Ectodermal cell (in vitro differentiated cells): ENCODE measurements around the gene SATB1.

Experiments used
- H3K27ac ChIP-seq: 2 replicates; pipeline ENCODE4 v1.7.0; 2013; ENCODE audit warnings: mild to moderate bottlenecking, low read depth, low read length; ENCODE audit not compliant: insufficient read depth, poor library complexity, severe bottlenecking
- H3K27me3 ChIP-seq: 2 replicates; pipeline ENCODE4 v1.7.0; 2013; ENCODE audit warnings: mild to moderate bottlenecking, low read length; ENCODE audit not compliant: insufficient read depth, control insufficient read depth, poor library complexity, severe bottlenecking
- H3K36me3 ChIP-seq: one replicate; pipeline ENCODE4 v1.7.0; 2013; ENCODE audit warnings: low read length; ENCODE audit not compliant: control insufficient read depth, insufficient read depth
- H3K4me1 ChIP-seq: one replicate; pipeline ENCODE4 v1.7.0; 2013; ENCODE audit warnings: low read length; ENCODE audit not compliant: control insufficient read depth, insufficient read depth
- H3K4me3 ChIP-seq: 2 replicates; pipeline ENCODE4 v1.7.0; 2013; ENCODE audit warnings: low read depth, low read length, control low read depth; ENCODE audit not compliant: insufficient read depth
- H3K9me3 ChIP-seq: 2 replicates; pipeline ENCODE4 v1.7.0; 2013; ENCODE audit warnings: mild to moderate bottlenecking, low read length, moderate library complexity; ENCODE audit not compliant: control insufficient read depth
- WGBS, 2 experiments: methylation state at CpG; one replicate each; pipeline ENCODE4 v1.1.7; 2013; ENCODE audit warnings: missing lambda C conversion rate in 2 of 2; 5-methylcytosine and 5-hydroxymethylcytosine counted together

The SATB1 gene

DNA sequence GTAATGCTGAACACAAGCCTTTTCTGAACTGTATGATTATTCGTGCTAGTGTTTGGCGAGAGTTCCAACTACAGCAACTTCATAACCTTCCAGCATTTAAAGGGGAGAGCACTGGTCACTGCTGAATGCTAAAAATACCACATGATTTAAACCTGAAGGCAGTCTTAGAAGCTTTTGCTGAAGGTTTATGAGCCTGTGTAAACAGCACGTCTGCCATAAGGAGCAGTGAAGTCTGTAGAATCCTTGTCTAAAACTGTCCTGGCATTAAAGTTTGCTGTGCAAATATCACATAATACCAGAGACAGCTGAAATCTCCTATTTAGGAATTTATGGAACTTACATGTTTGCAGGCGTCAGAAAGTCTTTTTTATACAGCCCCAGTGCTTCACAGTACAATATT lies 5.9 kb downstream of the SATB1 start:
- Histone ChIP-seq H3K27me3 (no peaks in the 10 kb centered on the region), H3K4me3 (no peak overlapping the region), H3K36me3 (no peaks in the 10 kb centered on the region), H3K9me3 (no peaks in the 10 kb centered on the region), H3K4me1 (no peaks in the 10 kb centered on the region), H3K27ac (no peak overlapping the region)
- WGBS, 2 experiments: 82 to 86% methylated on average over 4 of the region's 4 CpGs

DNA sequence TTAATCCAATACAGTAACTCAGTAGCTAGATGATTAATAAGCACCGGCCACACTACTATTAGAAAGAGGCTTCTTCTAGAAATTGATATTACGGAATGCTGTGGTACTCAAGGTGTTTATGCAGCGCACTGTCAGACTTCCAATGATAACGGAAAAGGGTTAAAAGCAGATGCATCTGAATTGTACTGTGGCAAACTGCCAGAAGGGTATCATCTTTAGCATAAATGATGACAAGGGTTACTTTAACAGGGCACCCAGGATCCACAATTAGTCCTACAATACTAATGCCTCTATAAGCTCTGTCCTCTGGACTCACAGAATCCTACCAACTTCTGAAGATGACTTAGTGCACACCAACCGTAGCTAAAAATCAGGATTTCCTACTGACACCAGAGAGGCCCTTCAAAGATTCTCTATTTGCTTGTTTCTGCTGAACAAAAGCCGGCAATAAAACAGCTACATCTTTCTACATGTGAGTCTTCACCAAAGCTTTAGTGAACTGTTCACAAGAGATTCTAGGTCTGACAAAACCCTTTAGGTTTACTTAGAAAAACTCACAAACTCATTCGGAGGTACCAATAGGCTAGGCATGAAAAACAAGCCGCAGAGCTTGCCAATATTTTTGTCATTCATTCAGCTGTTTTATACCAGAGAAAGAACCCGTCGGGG lies 7.1 kb downstream of the SATB1 start:
- no peak overlapping the region for H3K4me3 ChIP-seq
- H3K4me1 ChIP-seq: no peaks in the 10 kb centered on the region
- no peaks in the 10 kb centered on the region for H3K36me3 ChIP-seq
- 90 to 93% methylated on average over 10 of the region's 10 CpGs for WGBS, 2 experiments
- no peak overlapping the region for H3K27ac ChIP-seq
- no peaks in the 10 kb centered on the region for H3K27me3 ChIP-seq
- H3K9me3 ChIP-seq: no peaks in the 10 kb centered on the region

DNA sequence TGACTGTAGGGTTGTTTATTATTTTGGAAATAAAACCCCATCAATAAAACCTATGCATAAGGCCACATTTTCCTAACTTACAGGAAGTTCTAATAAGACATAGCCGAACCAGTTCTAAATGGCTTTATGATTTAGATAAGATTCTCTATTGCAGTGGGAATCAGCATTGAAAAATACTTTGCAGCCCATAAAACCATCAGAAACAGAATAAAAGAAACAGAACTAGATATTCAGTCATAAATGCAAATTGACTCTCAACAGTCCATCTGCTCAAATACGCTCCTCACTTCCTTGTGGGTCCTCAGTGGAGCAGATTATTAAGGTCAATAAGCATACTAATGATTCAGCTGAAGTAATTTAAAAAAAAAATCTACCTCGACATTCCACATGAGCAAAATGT lies 8.8 kb downstream of the SATB1 start:
- Histone ChIP-seq H3K36me3 (no peaks in the 10 kb centered on the region), H3K9me3 (no peaks in the 10 kb centered on the region), H3K27me3 (no peaks in the 10 kb centered on the region), H3K4me1 (no peaks in the 10 kb centered on the region), H3K4me3 (no peak overlapping the region), H3K27ac (no peak overlapping the region)
- 93% methylated on average over 3 of the region's 3 CpGs for WGBS, 2 experiments

DNA sequence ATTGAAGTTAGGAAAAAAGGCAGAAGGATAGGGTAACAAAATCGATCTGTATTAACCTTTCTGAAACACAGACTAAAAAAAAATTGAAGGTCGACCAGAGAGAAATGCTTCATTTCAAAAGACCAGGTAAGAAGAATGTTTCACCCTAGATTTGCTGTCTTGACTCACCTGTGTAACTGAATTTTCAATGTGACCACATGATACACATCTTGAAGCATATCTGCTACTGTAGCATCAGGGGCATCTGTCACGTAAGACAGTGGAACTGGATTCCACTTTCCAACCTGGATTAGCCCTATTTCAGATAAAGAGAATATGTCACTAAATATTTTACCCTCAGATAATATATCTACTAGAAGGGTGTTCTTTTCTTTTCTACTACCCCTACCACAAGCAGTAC lies 9.3 kb downstream of the SATB1 start:
- H3K36me3 ChIP-seq: no peaks in the 10 kb centered on the region
- no peak overlapping the region for H3K4me3 ChIP-seq
- no peaks in the 10 kb centered on the region for H3K4me1 ChIP-seq
- no peaks in the 10 kb centered on the region for H3K27me3 ChIP-seq
- no peak overlapping the region for H3K27ac ChIP-seq
- 92 to 94% methylated on average over 3 of the region's 3 CpGs for WGBS, 2 experiments
- no peaks in the 10 kb centered on the region for H3K9me3 ChIP-seq

DNA sequence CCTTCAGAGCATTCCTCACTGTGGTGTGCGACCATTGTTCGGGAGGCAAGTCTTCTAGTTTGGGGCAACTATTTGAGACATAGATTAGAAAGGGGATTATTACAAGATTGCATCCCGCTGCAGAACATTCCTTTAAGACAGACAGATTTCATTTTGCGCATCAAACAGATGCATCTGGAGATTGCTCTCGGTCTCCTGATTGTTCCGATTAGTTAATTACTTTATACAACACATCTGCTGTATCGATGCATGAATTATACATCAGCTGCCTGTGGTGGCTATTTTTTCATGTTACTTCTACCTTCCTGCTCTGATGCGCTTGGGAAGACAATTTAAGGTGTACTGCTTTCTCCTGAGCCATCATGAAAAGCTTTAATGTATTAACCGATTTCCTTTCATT lies 10.0 kb downstream of the SATB1 start:
- Histone ChIP-seq H3K27me3 (no peaks in the 10 kb centered on the region), H3K27ac (no peak overlapping the region), H3K9me3 (no peaks in the 10 kb centered on the region), H3K36me3 (no peaks in the 10 kb centered on the region), H3K4me3 (no peak overlapping the region), H3K4me1 (no peaks in the 10 kb centered on the region)
- 95 to 96% methylated on average over 8 of the region's 9 CpGs for WGBS, 2 experiments

DNA sequence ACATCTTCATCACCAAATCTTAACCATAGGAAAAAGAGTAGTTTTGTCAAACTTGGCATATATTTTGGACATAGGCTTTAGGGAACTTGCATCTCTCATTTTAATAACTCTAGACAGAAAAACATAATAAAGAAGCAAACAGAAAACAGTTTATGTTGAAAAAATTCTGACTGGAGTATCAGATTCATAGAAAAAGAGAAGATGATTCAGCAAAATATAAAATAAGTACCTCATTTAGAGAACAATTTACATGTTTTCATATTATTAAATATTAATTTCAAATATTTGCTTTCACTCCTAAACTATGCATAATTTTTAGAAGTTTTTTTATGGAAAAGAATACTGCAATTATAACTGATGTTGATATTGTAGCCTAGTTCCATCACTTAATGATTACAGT lies 12.5 kb downstream of the SATB1 start:
- Histone ChIP-seq H3K27ac (no peak overlapping the region), H3K4me3 (no peak overlapping the region), H3K9me3 (no peaks in the 10 kb centered on the region), H3K27me3 (no peaks in the 10 kb centered on the region), H3K36me3 (no peaks in the 10 kb centered on the region), H3K4me1 (no peaks in the 10 kb centered on the region)

DNA sequence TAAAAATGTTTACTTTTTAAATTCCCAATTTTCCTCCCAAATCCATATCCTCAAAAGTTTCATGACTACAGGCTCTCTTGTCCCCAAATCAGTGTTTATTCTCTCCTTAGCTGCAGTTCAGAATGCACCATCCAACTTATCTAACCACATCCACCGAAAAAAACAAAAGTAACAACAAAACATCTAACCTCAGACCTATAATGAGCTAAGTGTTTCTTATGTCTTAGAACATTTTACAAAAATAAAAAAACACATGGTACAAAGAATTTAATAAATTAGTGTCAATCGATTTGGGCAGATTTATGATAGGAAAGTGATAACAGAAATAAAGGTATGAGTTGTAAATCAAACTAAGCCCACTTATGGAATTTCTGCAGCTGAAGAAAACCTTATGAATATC lies 13.6 kb downstream of the SATB1 start:
- H3K27me3 ChIP-seq: no peaks in the 10 kb centered on the region
- no peak overlapping the region for H3K4me3 ChIP-seq
- H3K36me3 ChIP-seq: no peaks in the 10 kb centered on the region
- H3K27ac ChIP-seq: no peak overlapping the region
- H3K4me1 ChIP-seq: no peaks in the 10 kb centered on the region
- 100% methylated on average over 1 to 2 of the region's 2 CpGs for WGBS, 2 experiments
- no peaks in the 10 kb centered on the region for H3K9me3 ChIP-seq

DNA sequence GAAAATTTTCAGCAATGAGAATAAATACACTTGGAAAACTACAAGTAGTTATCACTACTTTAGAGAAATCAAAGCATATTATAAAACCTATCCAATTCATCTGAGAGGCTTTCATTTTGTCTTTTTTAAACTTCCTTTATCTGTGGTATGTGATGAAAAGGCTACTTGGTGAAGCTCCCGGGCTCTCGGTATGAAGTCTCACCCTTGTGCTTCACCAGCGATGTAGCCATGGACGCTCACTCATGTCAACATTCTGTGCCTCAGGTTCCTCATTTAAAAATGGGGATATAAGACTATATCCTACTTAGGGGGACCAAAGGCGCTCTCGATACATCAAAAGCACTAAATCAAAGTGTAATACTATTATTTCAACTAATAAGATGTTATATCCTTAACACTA lies 14.9 kb downstream of the SATB1 start:
- Histone ChIP-seq H3K27me3 (no peaks in the 10 kb centered on the region), H3K4me1 (no peaks in the 10 kb centered on the region), H3K9me3 (no peaks in the 10 kb centered on the region), H3K36me3 (no peaks in the 10 kb centered on the region), H3K27ac (no peak overlapping the region), H3K4me3 (no peak overlapping the region)
- WGBS, 2 experiments: 74 to 95% methylated on average over 4 of the region's 6 CpGs

DNA sequence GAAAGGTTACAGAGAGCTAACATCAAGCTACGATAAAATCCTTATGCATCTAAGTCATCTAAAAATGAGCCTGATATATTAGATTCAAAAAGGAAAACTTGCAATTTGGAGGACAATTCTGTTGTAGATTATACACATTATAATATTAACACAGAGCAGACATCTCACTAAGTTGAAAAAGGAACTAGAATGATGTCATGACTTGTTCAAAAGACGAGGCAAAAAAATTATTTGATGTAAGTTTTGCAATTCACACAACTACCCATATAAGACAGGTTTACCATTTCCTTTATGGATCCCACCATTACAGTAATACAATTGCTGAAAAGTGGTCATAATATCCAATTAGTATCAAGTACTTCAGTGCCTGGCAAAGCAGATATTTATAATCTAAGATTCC lies 15.9 kb downstream of the SATB1 start:
- no peaks in the 10 kb centered on the region for H3K9me3 ChIP-seq
- no peaks in the 10 kb centered on the region for H3K27me3 ChIP-seq
- no peak overlapping the region for H3K4me3 ChIP-seq
- H3K27ac ChIP-seq: no peak overlapping the region
- no peaks in the 10 kb centered on the region for H3K36me3 ChIP-seq
- H3K4me1 ChIP-seq: no peaks in the 10 kb centered on the region
- WGBS, 2 experiments: 100% methylated on average over 1 of the region's 2 CpGs; no CpG with 5 or more reads in 1 of the 2 experiments

DNA sequence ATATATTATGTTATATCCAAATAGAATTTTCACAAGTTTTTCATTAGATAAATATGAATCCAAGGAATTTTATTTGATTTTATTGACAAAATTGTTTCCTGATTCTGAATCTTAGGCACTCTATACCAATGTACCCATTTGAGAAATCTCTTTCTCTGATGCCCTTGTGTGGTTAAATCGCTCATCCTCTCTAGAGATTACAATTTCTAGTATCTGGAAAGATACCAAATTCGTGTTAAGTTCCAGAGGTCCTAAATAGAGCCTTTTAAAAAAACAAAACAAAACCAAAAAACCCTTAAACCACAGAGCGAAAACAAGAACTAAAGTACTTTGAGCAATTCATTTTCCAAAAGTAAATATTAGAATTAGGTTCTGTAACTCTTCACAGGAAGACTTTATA lies 20.0 kb downstream of the SATB1 start:
- Histone ChIP-seq H3K36me3 (no peaks in the 10 kb centered on the region), H3K27me3 (no peaks in the 10 kb centered on the region), H3K4me3 (no peak overlapping the region), H3K4me1 (no peaks in the 10 kb centered on the region), H3K9me3 (no peaks in the 10 kb centered on the region), H3K27ac (no peak overlapping the region)
- WGBS, 2 experiments: 88 to 93% methylated on average over 2 to 3 of the region's 3 CpGs

DNA sequence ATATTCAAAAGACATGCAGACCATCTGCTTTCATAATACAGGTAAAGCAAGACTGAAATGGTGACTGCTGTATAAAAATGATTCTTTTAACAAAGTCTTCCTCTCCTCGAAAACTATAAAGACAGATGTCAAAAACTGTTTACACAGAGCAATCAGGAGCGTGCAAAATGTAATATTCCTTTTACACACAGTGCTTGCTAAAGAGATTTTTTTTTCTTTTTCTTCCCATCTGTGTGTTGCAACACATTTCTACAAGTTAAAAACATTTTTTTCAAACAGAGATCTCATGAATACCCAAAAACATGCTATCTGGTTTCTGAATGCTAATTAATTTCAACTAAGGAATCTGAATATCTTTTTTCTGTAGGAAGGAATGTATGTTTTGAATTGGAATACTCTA lies 22.1 kb downstream of the SATB1 start:
- H3K27me3 ChIP-seq: no peaks in the 10 kb centered on the region
- no peak overlapping the region for H3K27ac ChIP-seq
- H3K36me3 ChIP-seq: no peaks in the 10 kb centered on the region
- H3K4me3 ChIP-seq: no peak overlapping the region
- H3K9me3 ChIP-seq: no peaks in the 10 kb centered on the region
- 93 to 95% methylated on average over 2 of the region's 2 CpGs for WGBS, 2 experiments
- no peaks in the 10 kb centered on the region for H3K4me1 ChIP-seq
